HG02852 (cell line): ENCODE data around the gene DNAAF2.
"Not testable (repeated sequence)": the region's sequence is repeated elsewhere in the genome, so short reads cannot be mapped to it uniquely, and the experiment has no call there.

Experiments
- ATAC-seq: cut with Tn5 transposase; IDR thresholded peaks from one replicate; pipeline ENCODE4 v1.9.1; 2021; ENCODE audit warnings: mild to moderate bottlenecking, moderate library complexity; ENCODE audit not compliant: unreplicated experiment

DNAAF2 gene

DNA sequence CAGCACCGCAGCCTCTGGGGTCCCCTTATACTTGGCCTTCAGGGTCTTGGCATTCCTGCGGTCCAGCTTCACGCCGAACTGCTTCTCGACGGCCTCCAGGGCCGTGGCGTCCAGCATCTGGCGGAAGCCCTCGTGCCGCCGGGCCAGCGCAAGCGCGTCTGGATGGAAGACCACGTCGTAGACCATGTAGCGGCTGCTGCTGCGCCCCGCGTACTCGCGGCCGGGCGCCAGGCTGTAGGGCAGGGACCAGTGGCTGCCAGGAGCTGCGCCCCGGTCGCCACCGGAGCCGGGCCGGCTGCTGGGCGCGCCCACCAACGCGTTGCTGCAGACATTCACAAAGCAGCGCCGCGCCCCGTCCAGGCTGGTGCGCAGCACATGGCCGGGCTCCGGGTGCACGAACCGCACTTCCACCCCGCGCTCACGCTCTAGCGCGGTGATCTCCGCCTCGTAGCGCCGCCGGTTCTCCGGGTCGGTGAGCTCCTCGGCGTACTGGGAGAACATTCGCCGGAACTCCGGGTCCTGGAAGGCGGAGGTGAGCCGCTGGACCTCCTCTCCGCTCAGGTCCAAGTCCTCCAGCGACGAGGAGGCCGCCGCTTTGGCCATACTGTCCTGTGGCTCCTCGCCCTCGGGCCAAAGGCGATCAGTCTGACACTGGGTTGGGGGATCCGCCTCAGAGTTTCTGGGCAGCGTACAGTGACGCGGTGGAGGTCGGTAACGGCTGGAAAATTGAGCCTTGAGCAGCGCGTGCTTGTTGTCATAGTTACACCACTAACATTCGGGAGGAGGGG lies at the start of gene DNAAF2:
TSS of gene DNAAF2 (minus strand) at position 698 of the 788 bp plus-strand sequence. CDS start at position 603, 95 bp downstream.
- peak; percentile 25 for ATAC-seq

GRCh38 chr14:49679271-49679670 lies 44.2 kb upstream of the DNAAF2 start:
- no peak for ATAC-seq

- ATAC-seq, result no peak
These were observed 42.6 kb upstream of the DNAAF2 start for GRCh38 chr14:49677643-49678042.

GRCh38 chr14:49673586-49673985 lies 38.5 kb upstream of the DNAAF2 start:
- no peak for ATAC-seq

- no peak for ATAC-seq
These were observed 35.4 kb upstream of the DNAAF2 start for GRCh38 chr14:49670475-49670874.

GRCh38 chr14:49659526-49660455 lies 24.7 kb upstream of the DNAAF2 start:
- ATAC-seq, result no peak

GRCh38 chr14:49657500-49657899 lies 22.5 kb upstream of the DNAAF2 start:
- ATAC-seq, result not testable (repeated sequence)

DNA sequence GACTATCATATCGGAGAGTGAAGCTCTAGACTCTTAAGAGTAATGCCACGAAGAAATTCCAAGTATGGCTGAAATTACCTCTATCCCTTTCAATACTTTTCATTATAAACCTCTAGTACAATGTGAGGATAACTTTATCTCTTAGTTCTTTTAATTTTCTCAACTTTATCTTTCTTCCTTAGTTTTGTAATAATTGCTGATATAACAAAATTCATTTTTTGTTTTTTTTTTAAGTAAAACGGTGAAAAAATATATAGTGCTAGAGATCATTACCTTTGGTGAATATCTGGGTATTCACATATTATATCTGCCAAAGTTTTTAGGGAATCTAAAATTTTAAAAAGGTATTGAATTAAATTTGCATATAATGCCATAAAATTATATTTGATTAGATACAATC lies 19.5 kb upstream of the DNAAF2 start:
- ATAC-seq, result no peak

DNA sequence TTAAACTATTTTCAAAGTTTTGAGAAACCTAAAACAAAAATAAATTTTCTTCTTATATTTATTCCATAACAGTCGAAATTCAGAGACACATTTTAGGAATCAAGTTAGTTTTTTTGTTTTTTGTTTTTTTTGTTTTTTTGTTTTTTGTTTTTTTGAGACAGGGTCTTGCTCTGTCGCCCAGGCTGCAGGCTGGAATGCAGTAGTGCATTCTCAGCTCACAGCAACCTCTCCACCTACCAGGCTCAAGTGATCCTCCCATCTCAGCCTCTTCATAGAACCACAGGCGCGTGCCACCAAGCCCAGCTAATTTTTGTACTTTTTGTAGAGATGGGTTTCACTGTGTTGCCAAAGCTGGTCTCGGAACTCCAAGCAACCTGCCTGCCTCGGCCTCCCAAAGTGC lies 18.5 kb upstream of the DNAAF2 start:
- no peak for ATAC-seq

GRCh38 chr14:49642163-49642562 lies 7.1 kb upstream of the DNAAF2 start:
- ATAC-seq, result no peak

- ATAC-seq, result no peak
These were observed 6.7 kb upstream of the DNAAF2 start for GRCh38 chr14:49641697-49642129.

DNA sequence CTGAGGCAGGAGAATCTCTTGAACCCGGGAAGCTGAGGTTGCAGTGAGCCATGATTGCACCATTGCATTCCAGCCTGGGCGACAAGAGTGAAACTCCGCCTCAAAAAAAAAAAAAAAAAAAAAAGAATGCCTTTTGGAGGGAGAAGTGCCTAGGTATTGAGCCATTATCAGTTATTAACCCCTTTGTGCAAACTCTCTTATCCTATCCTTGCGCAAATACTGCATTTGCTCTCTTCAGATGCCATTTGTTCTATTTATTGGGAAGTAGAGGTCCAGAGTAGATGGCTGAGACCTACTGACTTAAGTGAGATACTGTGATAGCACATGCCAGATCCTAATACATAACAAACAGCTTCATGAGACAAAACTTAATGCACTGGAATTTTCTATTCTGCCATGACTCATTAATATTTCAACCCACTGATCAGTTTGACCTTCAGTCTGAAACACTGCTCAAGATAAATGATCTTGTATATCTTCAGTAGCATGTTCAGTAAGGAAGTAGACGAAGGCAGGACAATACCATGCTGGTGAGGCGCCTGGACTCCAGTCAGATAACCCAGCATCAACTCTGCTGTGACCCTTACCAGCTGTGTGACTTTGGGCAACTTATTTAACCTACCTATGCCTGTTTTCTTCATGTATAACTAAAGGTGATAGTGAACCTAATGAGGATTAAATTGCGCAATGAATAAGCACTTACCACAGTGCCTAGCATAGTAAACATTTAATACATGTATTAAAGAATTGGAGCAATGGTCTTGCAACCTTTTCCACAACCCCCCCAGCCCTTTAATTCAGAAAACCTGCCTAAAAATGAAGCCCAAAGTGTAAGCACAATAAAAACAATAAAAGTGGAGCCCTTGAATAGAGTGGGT lies 5.7 kb upstream of the DNAAF2 start:
- no peak for ATAC-seq

- ATAC-seq, result no peak
These were observed 2.6 kb upstream of the DNAAF2 start for GRCh38 chr14:49637534-49638078.

GRCh38 chr14:49636866-49637265 lies 1.8 kb upstream of the DNAAF2 start:
- ATAC-seq, result no peak

- ATAC-seq, result peak; percentile 81
These were observed 1.2 kb downstream of the DNAAF2 start for GRCh38 chr14:49633640-49634546.

- ATAC-seq, result no peak
These were observed 10.9 kb downstream of the DNAAF2 start for GRCh38 chr14:49623941-49624839.

GRCh38 chr14:49623387-49623786 lies 11.7 kb downstream of the DNAAF2 start:
- ATAC-seq, result no peak

DNA sequence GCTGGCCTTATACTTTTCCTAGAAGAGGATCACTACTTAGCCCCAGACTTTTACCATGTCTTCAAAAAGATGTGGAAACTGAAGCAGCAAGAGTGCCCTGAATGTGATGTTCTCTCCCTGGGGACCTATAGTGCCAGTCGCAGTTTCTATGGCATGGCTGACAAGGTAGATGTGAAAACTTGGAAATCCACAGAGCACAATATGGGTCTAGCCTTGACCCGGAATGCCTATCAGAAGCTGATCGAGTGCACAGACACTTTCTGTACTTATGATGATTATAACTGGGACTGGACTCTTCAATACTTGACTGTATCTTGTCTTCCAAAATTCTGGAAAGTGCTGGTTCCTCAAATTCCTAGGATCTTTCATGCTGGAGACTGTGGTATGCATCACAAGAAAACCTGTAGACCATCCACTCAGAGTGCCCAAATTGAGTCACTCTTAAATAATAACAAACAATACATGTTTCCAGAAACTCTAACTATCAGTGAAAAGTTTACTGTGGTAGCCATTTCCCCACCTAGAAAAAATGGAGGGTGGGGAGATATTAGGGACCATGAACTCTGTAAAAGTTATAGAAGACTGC lies 12.9 kb downstream of the DNAAF2 start:
- no peak for ATAC-seq
